Activated T-helper 2 cell treated with anti-CD3 and anti-CD28 coated beads, Interferon-gamma antibody, Interleukin-2, Interleukin-4, amounts not matched to agents 10 μg/mL and 5 μg/mL and 100 μg/mL, durations not matched to agents 14 hours and 24 hours and 36 hours (primary cell): ENCODE measurements around the gene CHD6. TPM values are rescaled to one million over a fixed set of nuclear protein-coding genes. Genes with fewer than 3 reads are reported as not detected.

Experiments
- DNase-seq: peaks from one replicate; pipeline ENCODE4 v3.0.0; 2021; ENCODE audit warnings: low spot score
- H3K27ac Mint-ChIP-seq: one replicate; pipeline ENCODE4 v1.8.0; 2021; ENCODE audit warnings: mixed read lengths
- H3K27me3 Mint-ChIP-seq: one replicate; pipeline ENCODE4 v1.8.0; 2021; ENCODE audit warnings: low read depth, mixed read lengths
- H3K36me3 Mint-ChIP-seq: one replicate; pipeline ENCODE4 v1.8.0; 2021; ENCODE audit warnings: low read depth, mixed read lengths
- H3K4me1 Mint-ChIP-seq: one replicate; pipeline ENCODE4 v1.8.0; 2021; ENCODE audit warnings: low read depth, mixed read lengths
- H3K4me3 Mint-ChIP-seq: one replicate; pipeline ENCODE4 v1.8.0; 2021; ENCODE audit warnings: low read depth, mild to moderate bottlenecking, moderate library complexity, mixed read lengths
- H3K9me3 Mint-ChIP-seq: one replicate; pipeline ENCODE4 v1.8.0; 2021; ENCODE audit warnings: mixed read lengths
- intact Hi-C: fragments of 100-400 bp; cut with micrococcal nuclease; formaldehyde crosslinking; loops from one replicate; pipeline ENCODE4 v1.15.1; 2023
- total RNA-seq: library from RNA; stranded (reverse); gene quantifications from 2 replicates; pipeline ENCODE4 v1.2.3, GENCODE V29; 2022

The CHD6 gene
- total RNA-seq, 1 donor from 2014 or later = 32.7 TPM

DNA sequence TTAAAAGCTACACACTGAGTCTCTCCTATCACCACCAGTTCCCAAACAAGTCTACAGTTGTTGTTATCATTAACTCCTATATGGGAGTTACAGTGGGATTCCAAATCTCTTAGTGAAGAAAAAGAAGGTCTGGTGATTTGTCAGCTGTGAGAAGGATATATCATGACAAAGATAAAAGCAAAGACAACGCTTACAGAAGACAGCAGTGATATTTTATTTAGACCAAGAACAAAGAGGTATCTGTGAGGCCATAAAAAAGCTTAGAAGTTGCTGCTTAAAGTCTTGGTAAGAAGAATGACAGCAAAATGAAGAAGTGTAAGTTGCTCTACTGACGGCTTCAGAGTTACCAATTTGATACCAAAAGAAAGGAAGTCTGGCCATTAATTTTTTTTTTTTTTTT is 47.2 kb downstream of the CHD6 start:
- Mint-ChIP-seq H3K27ac (no peak overlapping the region), H3K9me3 (peaks cover 16% of the 10 kb centered on the region), H3K27me3 (no peaks in the 10 kb centered on the region), H3K4me3 (no peak overlapping the region), H3K4me1 (peaks cover 19% of the 10 kb centered on the region), H3K36me3 (peaks cover 7% of the 10 kb centered on the region)
- no peak for DNase-seq
- intact Hi-C loops = no loop called here

DNA sequence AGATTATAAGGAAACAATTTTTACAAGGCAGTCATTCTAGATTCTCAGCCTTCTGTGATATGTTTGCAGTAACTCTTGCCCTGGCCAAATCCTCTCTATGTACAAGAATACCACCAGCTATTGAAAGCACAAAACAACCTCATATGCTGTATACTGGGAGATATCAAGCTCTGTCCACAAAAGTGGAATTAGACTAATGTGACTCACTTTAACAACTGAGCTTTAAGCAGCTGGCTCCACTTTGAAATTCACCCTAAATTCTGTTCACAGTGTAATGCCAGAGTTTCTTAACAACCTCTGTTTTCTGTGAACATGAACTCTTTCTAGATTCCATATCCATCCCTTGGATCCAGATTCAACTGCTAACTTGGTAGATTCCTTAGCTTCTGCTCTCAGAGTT is 47.6 kb downstream of the CHD6 start:
- Mint-ChIP-seq H3K4me1 (peaks cover 18% of the 10 kb centered on the region), H3K36me3 (peaks cover 6% of the 10 kb centered on the region)

DNA sequence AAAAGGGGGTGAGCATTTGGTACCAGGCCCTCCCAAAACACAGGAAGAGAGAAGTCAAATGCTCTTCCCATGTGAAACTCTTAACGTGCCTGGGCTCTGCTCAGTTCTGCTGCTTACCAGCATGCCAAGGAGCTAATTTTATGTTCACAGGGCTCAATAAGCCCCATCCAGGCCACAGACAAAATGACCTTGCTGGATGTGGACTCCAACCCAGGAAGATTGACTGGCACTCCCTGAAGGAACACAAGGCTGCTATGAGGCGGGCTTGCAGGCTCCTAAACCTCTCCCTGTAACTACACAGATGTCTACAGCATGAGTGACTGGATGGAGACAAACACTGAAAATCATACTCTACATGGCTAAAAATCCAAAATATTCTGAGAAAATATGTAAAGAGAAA is 50.6 kb downstream of the CHD6 start:
- no peak overlapping the region for H3K4me3 Mint-ChIP-seq
- intact Hi-C loops = no loop called here
- no peaks in the 10 kb centered on the region for H3K27me3 Mint-ChIP-seq
- no peaks in the 10 kb centered on the region for H3K9me3 Mint-ChIP-seq
- peaks cover 5% of the 10 kb centered on the region for H3K4me1 Mint-ChIP-seq
- no peak overlapping the region for H3K27ac Mint-ChIP-seq
- no peak for DNase-seq
- no peaks in the 10 kb centered on the region for H3K36me3 Mint-ChIP-seq

More for the DNA sequence above, 47.6 kb downstream of the CHD6 start:
- H3K9me3 Mint-ChIP-seq = peaks cover 14% of the 10 kb centered on the region
- no peaks in the 10 kb centered on the region for H3K27me3 Mint-ChIP-seq
- H3K4me3 Mint-ChIP-seq = no peak overlapping the region
- intact Hi-C loops = no loop called here
- no peak for DNase-seq
- no peak overlapping the region for H3K27ac Mint-ChIP-seq

DNA sequence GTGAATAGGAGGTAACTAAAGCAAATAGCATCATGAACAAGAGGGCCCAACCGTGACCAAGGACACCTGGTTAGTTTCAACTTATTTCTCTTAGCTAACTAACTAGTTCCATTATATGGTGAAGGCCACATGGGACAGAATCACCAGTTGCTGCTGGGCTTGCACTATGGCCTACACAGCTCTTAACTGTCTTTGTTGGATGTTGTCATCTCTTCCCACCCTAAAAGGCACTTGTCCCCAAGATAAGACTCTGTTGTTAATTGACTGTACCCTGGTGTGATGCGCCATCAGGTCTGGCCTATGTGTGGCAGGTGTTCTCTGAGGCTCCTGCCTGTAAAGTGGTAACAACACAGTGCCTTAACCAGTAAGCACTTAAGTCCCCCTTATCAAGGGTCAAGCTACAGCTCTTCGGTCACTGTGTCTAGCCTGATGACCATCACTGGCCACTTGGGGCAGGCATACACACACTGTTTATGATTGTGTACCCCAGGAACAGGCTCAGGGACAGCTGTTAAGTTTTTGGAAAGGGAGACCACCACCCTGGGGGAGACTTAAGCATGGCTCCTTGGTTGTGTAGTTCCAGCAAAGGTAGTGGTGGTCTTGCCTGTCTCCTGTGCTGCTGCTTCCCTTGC is 51.2 kb downstream of the CHD6 start:
- intact Hi-C loops = no loop called here
- no peak overlapping the region for H3K27ac Mint-ChIP-seq
- no peaks in the 10 kb centered on the region for H3K36me3 Mint-ChIP-seq
- H3K4me3 Mint-ChIP-seq = no peak overlapping the region
- H3K9me3 Mint-ChIP-seq = no peaks in the 10 kb centered on the region
- H3K4me1 Mint-ChIP-seq = peaks cover 5% of the 10 kb centered on the region
- no peak for DNase-seq
- H3K27me3 Mint-ChIP-seq = no peaks in the 10 kb centered on the region

DNA sequence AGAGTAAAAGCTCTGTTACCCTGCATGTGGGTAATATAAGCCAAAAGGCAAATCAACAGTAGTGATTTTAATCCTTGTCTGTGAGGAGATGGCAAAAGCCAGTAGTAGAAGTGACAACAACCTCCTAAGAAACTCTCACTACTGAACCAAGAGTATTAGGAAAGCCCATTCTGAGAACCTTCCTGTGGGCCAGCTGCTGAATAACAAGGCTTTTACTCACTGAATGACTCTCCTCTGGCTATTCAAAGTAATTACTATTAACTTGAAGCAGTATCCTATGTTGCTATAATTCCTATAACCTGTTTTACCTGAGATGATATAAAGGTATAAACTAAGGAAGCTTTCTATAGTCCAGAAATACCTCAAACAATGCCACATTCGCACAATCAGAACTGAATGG is 55.1 kb downstream of the CHD6 start:
- H3K9me3 Mint-ChIP-seq = no peaks in the 10 kb centered on the region
- H3K36me3 Mint-ChIP-seq = no peaks in the 10 kb centered on the region
- no peak overlapping the region for H3K27ac Mint-ChIP-seq
- no peak overlapping the region for H3K4me3 Mint-ChIP-seq
- no peaks in the 10 kb centered on the region for H3K27me3 Mint-ChIP-seq
- intact Hi-C loops = no loop called here
- peaks cover 5% of the 10 kb centered on the region for H3K4me1 Mint-ChIP-seq
- no peak for DNase-seq

DNA sequence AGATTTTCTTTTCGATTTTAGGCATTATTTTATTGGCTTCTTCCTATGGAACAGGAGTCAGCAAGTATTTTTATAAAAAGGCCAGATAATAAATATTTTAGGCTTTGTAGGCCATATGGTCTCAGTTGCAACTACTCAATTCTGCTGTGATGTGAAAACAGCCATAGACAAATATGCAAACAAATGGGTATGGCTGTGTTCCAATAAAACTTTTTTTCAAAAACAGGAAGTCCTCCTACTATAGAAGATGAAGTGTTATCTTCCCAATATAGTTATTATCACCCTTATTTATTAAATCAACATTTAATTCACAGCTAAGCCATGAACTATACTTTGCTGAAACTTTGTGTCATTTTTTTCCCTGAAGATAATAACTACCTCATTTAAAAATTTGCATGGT is 57.2 kb downstream of the CHD6 start:
- Mint-ChIP-seq H3K36me3 (peaks cover 13% of the 10 kb centered on the region), H3K9me3 (peaks cover 11% of the 10 kb centered on the region), H3K27ac (no peak overlapping the region), H3K4me1 (peaks cover 5% of the 10 kb centered on the region), H3K4me3 (no peak overlapping the region), H3K27me3 (no peaks in the 10 kb centered on the region)
- intact Hi-C loops = no loop called here
- no peak for DNase-seq

- H3K27me3 Mint-ChIP-seq = no peaks in the 10 kb centered on the region
- intact Hi-C loops = no loop called here
- no peak overlapping the region for H3K27ac Mint-ChIP-seq
- H3K36me3 Mint-ChIP-seq = peaks cover 13% of the 10 kb centered on the region
- no peak overlapping the region for H3K4me3 Mint-ChIP-seq
- peaks cover 5% of the 10 kb centered on the region for H3K4me1 Mint-ChIP-seq
- H3K9me3 Mint-ChIP-seq = peaks cover 11% of the 10 kb centered on the region
- DNase-seq = no peak
These were observed 58.5 kb downstream of the CHD6 start for GRCh38 chr20:41559658-41560057.

- H3K36me3 Mint-ChIP-seq = peaks cover 32% of the 10 kb centered on the region
- intact Hi-C loops = no loop called here
- H3K9me3 Mint-ChIP-seq = peaks cover 20% of the 10 kb centered on the region
- DNase-seq = no peak
- no peak overlapping the region for H3K27ac Mint-ChIP-seq
- H3K27me3 Mint-ChIP-seq = no peaks in the 10 kb centered on the region
- peaks cover 4% of the 10 kb centered on the region for H3K4me1 Mint-ChIP-seq
- no peak overlapping the region for H3K4me3 Mint-ChIP-seq
These were observed 64.9 kb downstream of the CHD6 start for GRCh38 chr20:41553142-41553879.

- no peak overlapping the region for H3K27ac Mint-ChIP-seq
- no peak overlapping the region for H3K4me3 Mint-ChIP-seq
- peaks cover 32% of the 10 kb centered on the region for H3K36me3 Mint-ChIP-seq
- H3K4me1 Mint-ChIP-seq = peaks cover 4% of the 10 kb centered on the region
- no peaks in the 10 kb centered on the region for H3K27me3 Mint-ChIP-seq
- intact Hi-C loops = no loop called here
- peaks cover 20% of the 10 kb centered on the region for H3K9me3 Mint-ChIP-seq
- DNase-seq = no peak
These were observed 65.7 kb downstream of the CHD6 start for GRCh38 chr20:41552295-41553068.

DNA sequence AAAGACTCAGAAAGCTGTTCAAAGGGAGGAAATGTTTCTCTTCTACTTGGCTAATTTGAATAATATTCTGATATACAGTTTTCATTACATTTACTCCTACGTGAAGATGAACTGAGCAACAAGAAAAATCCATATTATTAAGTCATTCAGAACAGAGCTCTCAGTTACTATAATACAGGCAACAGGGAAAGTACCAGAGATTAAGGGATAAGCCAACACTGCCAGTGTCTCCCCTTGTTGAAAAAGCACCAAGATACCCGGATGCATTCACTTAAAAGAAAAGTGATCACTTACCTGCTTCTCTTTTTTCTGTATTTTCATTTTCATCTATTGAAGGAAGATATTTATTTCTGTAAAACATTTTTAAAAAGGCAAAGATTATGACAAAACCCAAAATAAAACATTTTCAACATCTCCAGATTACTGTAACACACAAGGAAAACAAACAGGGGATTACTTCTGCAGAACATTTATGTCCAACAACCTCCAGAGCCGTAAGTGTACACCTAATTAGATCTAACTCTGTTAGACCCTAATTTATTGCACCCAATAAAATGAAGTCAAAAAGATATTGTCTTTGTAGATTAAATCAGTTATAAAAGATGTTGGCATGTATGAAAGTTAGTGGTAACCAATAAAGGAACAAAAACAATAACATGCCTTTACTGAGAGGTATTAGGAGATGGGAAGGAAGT is 67.0 kb downstream of the CHD6 start:
- Mint-ChIP-seq H3K36me3 (peaks cover 22% of the 10 kb centered on the region), H3K27ac (no peak overlapping the region), H3K27me3 (no peaks in the 10 kb centered on the region), H3K4me1 (peaks cover 4% of the 10 kb centered on the region), H3K9me3 (peaks cover 9% of the 10 kb centered on the region), H3K4me3 (no peak overlapping the region)
- intact Hi-C loops = no loop called here
- DNase-seq = no peak

- H3K27ac Mint-ChIP-seq = no peak overlapping the region
- DNase-seq = no peak
- H3K4me3 Mint-ChIP-seq = no peak overlapping the region
- H3K27me3 Mint-ChIP-seq = no peaks in the 10 kb centered on the region
- H3K36me3 Mint-ChIP-seq = peaks cover 13% of the 10 kb centered on the region
- peaks cover 2% of the 10 kb centered on the region for H3K4me1 Mint-ChIP-seq
- intact Hi-C loops = no loop called here
- peaks cover 4% of the 10 kb centered on the region for H3K9me3 Mint-ChIP-seq
These were observed 71.0 kb downstream of the CHD6 start for GRCh38 chr20:41547221-41547620.

- intact Hi-C loops = no loop called here
- H3K27me3 Mint-ChIP-seq = no peaks in the 10 kb centered on the region
These were observed 71.6 kb downstream of the CHD6 start for GRCh38 chr20:41546535-41546934.

More at GRCh38 chr20:41546535-41546934, 71.6 kb downstream of the CHD6 start:
- no peak for DNase-seq
- Mint-ChIP-seq H3K27ac (no peak overlapping the region), H3K9me3 (peaks cover 4% of the 10 kb centered on the region), H3K36me3 (peaks cover 13% of the 10 kb centered on the region), H3K4me3 (no peak overlapping the region), H3K4me1 (no peaks in the 10 kb centered on the region)
